GM19099 (cell line): Measurements from ENCODE around the gene CHPF2.

Experiments used
- POLR2A ChIP-seq: IDR thresholded peaks from 3 replicates; pipeline ENCODE4 v1.6.1; 2011; ENCODE audit warnings: low read depth; ENCODE audit not compliant: insufficient read length; ENCODE audit errors: extremely low read depth

Gene CHPF2

GRCh38 chr7:151256410-151257045, 24.2 kb downstream of the CHPF2 start:
- no peak for TF ChIP-seq POLR2A

GRCh38 chr7:151257990-151258389, 25.7 kb downstream of the CHPF2 start:
- no peak for TF ChIP-seq POLR2A

GRCh38 chr7:151260471-151260870, 28.2 kb downstream of the CHPF2 start:
- no peak for TF ChIP-seq POLR2A

GRCh38 chr7:151260883-151261282, 28.6 kb downstream of the CHPF2 start:
- no peak for TF ChIP-seq POLR2A

GRCh38 chr7:151261529-151261928, 29.2 kb downstream of the CHPF2 start:
- TF ChIP-seq POLR2A = no peak

GRCh38 chr7:151264615-151265014, 32.3 kb downstream of the CHPF2 start:
- TF ChIP-seq POLR2A = no peak

- TF ChIP-seq POLR2A = no peak
These were observed 33.2 kb downstream of the CHPF2 start for GRCh38 chr7:151265351-151265931.

GRCh38 chr7:151269511-151269910, 37.2 kb downstream of the CHPF2 start:
- TF ChIP-seq POLR2A = no peak

- TF ChIP-seq POLR2A = no peak
These were observed 39.5 kb downstream of the CHPF2 start for GRCh38 chr7:151271699-151272355.

- no peak for TF ChIP-seq POLR2A
These were observed 40.1 kb downstream of the CHPF2 start for GRCh38 chr7:151272405-151272804.

- TF ChIP-seq POLR2A = no peak
These were observed 40.6 kb downstream of the CHPF2 start for GRCh38 chr7:151272877-151273276.

GRCh38 chr7:151273651-151274390, 41.5 kb downstream of the CHPF2 start:
- no peak for TF ChIP-seq POLR2A

- TF ChIP-seq POLR2A = no peak
These were observed 42.1 kb downstream of the CHPF2 start for GRCh38 chr7:151274396-151274795.

GRCh38 chr7:151274936-151275812, 42.9 kb downstream of the CHPF2 start:
- TF ChIP-seq POLR2A = no peak
